Hematopoietic multipotent progenitor cell treated with erythropoietin and hydrocortisone succinate and interleukin-3 and kit ligand, for 17 days (in vitro differentiated cells): ENCODE data around the gene UVRAG.
A peak's percentile ranks its signal among the peaks of the same experiment; 100 is the strongest.
"Not testable (repeated sequence)": the region's sequence is repeated elsewhere in the genome, so short reads cannot be mapped to it uniquely, and the experiment has no call there.

Experiments used
- DNase-seq: peaks from one replicate; pipeline ENCODE4 v3.0.0-alpha.2; 2015; ENCODE audit warnings: low spot score

UVRAG gene

DNA sequence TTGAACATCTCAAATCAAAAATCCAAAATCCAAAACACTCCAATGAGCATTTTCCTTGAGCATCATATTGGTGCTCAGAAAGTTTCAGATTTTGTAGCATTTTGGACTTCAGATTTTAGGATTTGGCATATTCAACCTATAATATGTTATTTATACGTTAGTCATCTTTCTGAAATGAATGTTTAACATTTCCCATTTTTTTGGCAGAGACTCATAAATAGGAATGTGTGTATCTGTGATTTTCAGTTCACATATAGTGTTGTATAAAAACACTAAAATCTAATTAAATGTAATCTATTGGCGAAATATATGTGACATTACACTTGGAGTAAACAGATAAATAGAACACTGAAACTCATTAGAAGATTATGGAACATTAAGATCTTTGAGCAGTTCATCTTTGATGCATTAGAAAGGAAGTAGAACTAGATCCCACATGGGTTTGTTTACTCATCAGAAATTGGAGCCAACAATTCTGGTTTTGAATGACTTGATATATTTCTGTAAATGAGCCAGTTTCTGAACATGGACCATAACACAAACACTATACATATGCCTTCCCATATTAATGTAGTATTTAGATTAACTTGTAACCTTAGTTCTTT is 153.1 kb downstream of the UVRAG start:
- DNase-seq = no peak

DNA sequence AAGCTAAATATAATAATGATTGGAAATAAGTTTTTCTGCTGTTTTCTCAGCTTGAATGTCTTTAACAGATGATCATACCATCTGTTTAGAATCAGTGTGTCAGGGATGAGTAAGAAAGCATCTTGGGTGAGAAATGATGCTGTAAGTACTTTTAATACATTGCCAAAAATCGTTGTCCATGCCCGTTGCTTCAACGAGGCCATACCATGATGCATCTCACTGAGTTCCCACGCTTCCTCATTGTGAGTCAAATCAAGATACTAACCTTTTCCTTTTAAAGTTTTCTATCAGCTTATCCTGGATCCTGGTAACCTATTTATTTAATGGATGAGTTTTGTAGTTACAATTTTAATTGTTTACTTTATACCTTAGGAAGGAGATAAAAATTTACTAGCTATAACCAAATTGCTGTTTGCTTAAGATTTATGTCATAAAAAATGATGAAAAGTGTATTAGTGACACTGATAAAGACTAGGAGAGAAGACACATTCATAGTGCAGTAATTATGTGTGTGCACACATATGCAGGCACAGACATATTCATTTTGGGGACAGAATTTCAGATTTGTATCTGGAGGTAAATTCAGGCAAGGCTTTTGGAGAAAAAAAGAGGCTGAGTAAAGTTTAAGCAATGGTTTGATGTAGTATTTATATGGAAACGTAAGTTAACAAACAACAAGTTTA is 154.8 kb downstream of the UVRAG start:
- no peak for DNase-seq

- not testable (repeated sequence) for DNase-seq
Observed at GRCh38 chr11:75973710-75974109, 158.7 kb downstream of the UVRAG start.

DNA sequence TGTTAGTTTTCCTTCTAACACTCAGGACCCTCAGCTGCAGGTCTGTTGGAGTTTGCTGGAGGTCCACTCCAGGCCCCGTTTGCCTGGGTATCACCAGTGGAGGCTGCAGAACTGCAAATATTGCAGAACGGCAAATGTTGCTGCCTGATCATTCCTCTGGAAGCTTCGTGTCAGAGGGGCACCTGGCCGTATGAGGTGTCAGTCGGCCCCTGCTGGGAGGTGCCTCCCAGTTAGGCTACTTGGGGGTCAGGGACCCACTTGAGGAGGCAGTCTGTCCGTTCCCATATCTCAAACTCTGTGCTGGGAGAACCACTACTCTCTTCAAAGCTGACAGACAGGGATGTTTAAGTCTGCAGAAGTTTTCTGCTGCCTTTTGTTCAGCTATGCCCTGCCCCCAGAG is 164.1 kb downstream of the UVRAG start:
- not testable (repeated sequence) for DNase-seq

DNA sequence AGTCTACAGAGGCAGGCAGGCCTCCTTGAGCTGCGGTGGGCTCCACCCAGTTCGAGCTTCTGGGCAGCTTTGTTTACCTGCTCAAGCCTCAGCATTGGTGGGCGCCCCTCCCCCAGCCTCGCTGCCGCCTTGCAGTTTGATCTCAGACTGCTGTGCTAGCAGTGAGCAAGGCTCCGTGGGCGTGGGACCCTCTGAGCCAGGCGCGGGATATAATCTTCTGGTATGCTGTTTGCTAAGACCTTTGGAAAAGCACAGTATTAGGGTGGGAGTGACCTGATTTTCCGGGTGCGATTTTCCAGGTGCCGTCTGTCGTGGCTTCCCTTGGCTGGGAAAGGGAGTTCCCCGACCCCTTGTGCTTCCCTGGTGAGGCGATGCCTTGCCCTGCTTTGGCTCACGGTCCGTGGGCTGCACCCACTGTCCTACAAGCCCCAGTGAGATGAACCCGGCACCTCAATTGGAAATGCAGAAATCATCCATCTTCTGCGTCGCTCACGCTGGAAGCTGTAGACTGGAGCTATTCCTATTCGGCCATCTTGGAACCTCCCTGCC is 164.5 kb downstream of the UVRAG start:
- DNase-seq = not testable (repeated sequence)

DNA sequence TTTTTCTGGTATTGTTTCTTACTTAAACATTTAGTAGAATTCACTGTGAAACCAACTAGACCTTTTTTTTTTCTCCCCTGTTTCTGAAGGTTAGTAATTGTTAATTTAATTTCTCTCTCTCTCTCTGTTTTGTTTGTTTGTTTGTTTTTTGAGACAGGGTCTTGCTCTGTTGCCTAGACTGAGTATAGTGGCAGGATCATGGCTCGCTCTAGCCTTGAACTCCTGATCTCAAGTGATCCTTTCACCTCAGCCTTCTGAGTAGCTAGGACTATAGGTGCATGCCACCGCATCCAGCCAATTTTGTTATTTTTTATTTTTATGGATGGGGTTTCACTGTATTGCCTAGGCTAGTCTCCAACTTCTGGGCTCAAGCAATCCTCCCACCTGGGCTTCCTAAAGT is 165.0 kb downstream of the UVRAG start:
- no peak for DNase-seq

DNA sequence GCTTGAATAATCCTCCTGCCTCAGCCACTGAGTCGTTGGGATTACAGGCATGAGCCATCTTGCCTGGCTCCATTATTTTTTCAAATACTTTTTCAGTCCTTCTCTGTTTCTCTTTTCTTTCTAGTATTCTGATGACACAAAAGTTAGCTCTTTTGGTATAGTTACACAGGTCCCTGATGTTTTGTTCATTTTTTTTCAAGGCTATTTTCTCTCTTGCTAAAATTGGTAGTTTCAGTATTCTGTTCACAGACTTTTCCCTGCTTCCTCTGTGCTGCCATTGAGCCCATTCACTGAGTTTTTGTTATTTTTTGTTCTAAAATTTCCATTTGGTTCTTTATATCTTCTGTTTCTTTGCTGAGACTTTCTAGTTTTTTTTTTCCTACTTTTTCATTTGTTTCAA is 166.5 kb downstream of the UVRAG start:
- DNase-seq = no peak

- DNase-seq = no peak
Observed at GRCh38 chr11:75982309-75982708, 167.3 kb downstream of the UVRAG start.

DNA sequence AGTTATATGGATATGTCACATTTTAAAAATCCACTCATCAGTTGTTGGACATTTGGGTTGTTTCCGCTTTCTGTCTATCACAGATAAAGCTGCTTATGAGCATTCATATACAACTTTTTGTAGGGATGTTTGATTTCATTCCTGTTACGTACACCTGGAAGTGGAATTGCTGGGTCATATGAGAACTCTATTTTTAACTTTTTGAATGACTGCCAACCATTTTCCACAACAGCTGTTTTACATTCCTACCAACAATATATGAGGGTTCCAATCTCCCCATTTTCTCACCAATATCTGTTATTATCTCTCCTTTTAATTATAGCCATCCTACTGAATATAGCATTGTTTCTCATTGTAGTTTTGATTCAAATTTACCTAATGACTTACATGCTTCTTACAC is 172.0 kb downstream of the UVRAG start:
- no peak for DNase-seq

- no peak for DNase-seq
Observed at GRCh38 chr11:75993126-75993525, 178.1 kb downstream of the UVRAG start.

DNA sequence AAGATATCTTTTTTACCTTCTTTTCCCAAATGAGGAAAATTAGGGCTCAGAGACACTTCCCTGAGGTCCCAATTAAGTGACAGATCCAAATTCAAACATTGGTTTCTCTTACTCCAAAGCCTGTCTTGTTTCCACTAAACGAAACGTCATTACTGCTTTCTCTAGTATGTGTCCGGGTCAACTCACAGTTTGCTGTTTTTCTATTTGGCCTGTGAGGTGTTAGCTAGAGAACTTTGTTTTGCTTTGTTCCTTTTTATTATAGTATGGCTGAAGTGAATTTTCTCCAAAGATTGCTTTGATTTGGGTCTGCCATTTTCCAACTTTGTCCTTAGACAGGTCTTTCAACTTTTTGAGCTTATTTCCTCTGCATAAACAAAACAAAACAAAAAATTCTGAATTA is 179.6 kb downstream of the UVRAG start:
- no peak for DNase-seq

DNA sequence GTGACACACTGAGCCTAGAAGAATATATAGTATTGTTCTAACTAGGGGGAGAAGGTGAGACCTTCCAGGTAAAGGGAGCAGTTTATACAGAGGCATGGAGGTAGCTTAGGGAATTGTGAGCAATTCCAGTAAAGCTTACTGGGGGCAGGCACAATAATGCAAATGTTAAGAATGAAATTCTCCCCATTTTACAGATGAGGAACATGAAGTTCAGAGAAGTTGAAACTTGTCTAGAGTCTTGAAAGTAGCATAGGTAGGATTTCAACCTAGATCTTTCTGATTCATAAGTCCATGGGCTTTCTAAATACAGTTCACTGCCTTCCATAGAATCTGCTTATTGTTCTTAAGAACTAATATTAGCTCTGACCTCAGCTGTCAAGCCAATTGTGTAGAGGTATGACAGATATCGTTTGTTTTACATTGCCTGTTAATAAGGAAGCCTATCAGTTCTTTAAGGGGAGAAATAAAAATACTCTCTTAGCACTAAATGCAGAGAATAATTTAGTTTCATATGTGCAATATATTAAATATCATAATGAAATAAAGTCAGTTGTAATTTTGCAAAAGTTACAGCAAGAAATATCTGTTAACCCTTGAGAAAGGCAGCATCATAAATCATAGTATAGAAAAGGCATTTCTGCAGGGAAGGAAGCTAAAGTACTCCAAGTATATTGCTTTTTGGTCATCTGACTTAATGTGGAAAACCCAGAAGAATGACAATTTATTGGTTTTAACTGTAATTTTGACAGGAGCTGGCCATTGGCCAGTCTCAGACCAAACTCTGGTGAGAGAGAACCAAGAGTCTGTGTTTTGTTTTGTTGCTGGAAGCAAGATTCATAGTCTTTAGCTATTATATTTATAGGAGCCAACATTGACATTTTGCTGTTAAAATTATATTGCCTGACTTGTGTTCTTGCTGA is 181.8 kb downstream of the UVRAG start:
- DNase-seq = no peak

DNA sequence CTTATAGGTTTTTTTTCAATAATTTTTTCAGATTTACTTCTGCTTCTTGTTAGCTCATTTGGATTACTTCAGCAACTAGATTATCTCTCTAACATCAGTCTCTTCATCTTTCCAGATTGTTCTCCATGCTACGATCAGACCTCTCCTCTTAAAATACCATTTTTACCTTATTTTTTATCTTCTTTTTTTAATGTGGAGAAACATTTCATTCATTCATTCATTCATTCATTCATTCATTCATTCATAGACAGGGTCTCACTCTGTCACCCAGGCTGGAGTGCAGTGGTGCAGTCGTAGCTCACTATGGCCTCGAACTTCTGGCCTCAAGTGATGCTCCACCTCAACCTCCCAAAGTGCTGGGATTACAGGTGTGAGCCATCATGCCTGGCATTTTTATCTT is 189.4 kb downstream of the UVRAG start:
- DNase-seq = no peak

DNA sequence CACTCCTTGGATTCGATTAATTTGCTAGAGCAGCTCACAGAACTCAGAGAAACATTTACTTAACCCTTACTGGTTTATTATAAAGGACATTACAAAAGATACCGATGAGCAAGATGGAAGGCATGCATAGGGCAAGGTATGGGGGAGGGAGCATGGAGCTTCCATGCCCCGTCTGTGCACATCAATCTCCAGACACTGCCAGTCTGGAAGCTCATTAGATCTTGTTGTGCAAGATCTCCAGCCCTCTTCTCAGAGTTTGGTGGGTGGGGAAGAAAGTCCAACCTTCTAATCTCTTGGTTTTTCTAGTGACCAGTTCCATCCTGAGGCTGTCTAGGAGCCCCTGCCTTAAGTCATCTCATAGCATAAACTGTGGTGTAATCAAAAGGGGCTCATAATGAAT is 190.7 kb downstream of the UVRAG start:
- no peak for DNase-seq

DNA sequence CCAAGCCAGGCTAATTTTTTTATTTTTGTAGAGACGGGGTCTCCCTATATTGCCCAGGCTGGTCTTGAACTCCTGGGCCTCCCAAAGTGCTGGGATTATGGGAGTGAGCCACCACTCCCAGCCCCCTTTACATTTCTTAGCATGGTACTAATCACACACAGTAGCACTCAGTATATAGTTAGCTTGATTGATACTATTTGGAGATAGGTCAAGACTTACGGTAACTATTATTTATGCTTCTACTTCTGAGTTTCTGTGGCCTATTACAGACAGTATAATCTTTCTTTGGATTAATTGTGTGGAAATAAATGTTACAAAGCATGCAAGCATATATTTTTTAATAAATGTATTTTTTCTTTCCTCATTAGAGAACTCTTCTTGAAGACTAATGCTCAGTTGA is 192.2 kb downstream of the UVRAG start:
- no peak for DNase-seq

- DNase-seq = no peak
Observed at GRCh38 chr11:76008474-76008873, 193.5 kb downstream of the UVRAG start.

GRCh38 chr11:76010051-76010450 is 195.0 kb downstream of the UVRAG start:
- no peak for DNase-seq

DNA sequence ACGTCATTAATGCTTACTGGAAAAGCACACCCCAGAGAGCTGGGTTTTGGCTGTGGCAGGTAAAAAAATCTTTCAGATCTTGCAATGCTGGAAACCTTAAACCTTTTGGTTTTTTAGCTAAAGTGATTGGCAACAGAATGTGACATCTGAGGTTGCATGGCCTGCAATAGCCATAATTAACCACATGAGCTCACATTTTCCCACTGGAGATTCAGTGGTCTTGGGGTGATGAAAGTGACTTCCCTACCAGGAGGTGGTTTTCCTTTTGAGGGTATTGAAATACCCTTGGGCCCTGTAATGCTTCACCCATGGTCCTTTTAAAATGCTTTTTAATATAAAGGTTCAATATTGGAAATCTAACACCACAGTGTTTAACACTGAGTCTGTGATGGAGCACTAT is 198.5 kb downstream of the UVRAG start:
- DNase-seq = no peak

DNA sequence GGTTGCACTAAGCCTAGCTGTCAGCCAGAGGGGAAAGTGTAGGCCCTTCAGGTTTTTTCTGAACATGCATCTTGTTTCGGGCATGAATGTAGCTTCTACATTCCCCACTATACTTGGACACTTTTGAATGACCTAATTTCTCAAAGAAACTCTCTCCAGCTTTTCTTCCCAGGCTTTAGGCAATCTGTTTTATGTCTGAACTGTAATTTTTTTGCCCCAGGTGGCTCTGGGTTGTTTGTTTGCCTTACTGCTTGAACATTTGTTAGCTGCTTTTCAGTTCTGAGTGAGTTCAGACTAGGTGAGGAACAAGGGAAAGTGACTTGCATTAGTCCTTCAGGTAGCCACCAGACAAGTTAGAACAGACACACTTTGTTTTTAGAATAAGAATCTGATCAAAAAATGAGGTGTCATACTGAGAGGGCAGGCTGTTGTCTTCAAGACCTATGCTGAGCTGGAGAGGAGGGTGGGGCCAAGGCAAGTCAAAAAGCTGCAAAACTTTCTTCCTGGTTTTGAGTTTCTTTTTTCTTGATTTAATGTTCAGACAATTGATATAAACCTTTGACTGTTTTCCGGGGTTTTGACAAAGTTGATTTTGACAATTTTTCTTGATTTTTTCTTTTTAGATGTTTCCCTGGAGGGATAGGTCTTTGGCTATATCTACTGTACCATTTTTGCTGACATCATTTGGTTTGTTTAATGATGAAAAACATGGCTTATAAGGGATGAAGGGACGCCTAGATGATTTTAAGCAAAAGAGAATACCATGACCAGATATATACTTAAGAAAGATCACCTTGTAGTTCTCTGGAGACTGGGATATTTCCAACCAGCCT is 208.4 kb downstream of the UVRAG start:
- peak; percentile 22 for DNase-seq

DNA sequence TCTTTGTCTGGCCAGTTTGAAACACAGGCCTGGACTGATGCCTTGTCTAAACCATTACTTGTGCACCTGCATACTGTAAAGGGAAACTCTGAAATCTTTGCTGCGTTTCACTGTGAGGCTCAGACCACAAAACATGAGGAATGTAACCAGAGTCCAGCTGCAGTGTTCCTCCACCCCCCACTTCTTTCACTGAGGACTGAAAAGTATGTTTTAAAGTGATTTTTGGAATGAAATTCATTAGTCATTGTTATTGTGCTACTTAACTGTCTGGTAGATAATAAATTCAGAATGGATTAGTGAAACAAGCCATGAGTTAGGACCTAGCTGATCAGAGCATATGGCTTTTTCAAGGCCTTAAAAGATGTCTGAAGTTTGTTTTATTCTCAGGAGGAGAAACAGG is 210.1 kb downstream of the UVRAG start:
- no peak for DNase-seq

DNA sequence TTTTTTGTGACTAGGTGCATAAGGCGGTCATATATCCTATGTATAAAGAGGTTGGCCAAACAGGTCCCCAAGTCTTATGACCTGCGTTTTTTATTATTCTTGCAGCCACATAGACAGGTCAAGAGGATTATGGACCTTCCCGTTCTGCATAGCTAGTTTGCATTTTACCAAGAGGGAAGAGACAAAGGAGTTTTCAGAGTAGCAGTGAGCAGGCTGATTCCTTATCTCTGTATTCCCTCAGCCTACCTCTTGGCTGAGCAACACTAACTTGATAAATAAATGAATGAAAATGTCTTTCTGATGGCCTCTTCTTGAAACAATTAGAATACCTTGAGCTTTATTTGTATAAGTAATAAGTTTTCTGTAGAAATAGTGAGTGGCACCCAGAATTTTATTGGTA is 210.8 kb downstream of the UVRAG start:
- DNase-seq = no peak

DNA sequence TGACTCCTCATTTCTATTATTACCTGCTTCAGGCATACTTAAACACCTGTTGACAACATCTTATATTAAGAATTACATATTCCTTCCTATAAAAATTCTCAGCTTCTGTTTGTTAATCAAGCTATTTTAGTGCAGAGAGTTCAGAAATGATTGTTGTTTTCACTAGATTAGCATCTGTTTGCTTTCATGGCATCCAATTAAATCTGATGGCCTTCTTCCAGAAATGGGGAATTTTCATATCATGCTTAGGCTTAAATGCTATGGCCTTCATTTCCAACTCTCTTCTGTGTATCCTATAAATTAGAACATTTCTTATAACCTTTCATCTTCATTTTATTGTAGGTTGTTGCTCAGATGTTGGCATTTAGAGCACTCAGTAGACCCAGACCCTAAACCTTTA is 211.3 kb downstream of the UVRAG start:
- DNase-seq = no peak
